Activated CD8-positive, alpha-beta memory T cell treated with anti-CD3 and anti-CD28 coated beads for 1 hour (primary cell): ENCODE results near the gene EFS.

Experiments used
- DNase-seq, 2 donors: peaks; one replicate each; pipeline ENCODE4 v3.0.0-alpha.2; 2020; ENCODE audit warnings: low read depth in 1 of 2; ENCODE audit errors: extremely low read depth in 1 of 2

The EFS gene

GRCh38 chr14:23379366-23380196 lies 14.6 kb upstream of the EFS start:
- DNase-seq, result peak; percentile 25 to 53

GRCh38 chr14:23378612-23379220 lies 13.7 kb upstream of the EFS start:
- DNase-seq, result no peak

- no peak for DNase-seq
These were observed 12.9 kb upstream of the EFS start for GRCh38 chr14:23377573-23378563.

- no peak for DNase-seq
These were observed 12.2 kb upstream of the EFS start for GRCh38 chr14:23377198-23377550.

- no peak for DNase-seq
These were observed 11.7 kb upstream of the EFS start, which contains the start of gene CMTM5 for GRCh38 chr14:23376482-23377197. TSS of gene CMTM5 (plus strand) at chr14:23377046. CDS start at chr14:23377252, 206 bp downstream.

GRCh38 chr14:23375527-23376251 lies 10.7 kb upstream of the EFS start:
- no peak for DNase-seq

- DNase-seq, result no peak
These were observed 8.1 kb upstream of the EFS start for GRCh38 chr14:23373041-23373440.

GRCh38 chr14:23372509-23372908 lies 7.5 kb upstream of the EFS start, which contains the start of gene IL25:
TSS of gene IL25 (plus strand) at chr14:23372809.
- no peak for DNase-seq

- no peak for DNase-seq
These were observed 6.9 kb upstream of the EFS start for GRCh38 chr14:23371865-23372264.

- DNase-seq, result no peak
These were observed 5.2 kb upstream of the EFS start for GRCh38 chr14:23370221-23370620.

GRCh38 chr14:23366426-23366921 lies 1.5 kb upstream of the EFS start:
- DNase-seq, result no peak

- DNase-seq, result no peak
These were observed 907 bp upstream of the EFS start for GRCh38 chr14:23365732-23366425.

- no peak for DNase-seq
These were observed 572 bp downstream of the EFS start for GRCh38 chr14:23364164-23365035.

- no peak for DNase-seq
These were observed 2.8 kb downstream of the EFS start for GRCh38 chr14:23362200-23362599.

- no peak for DNase-seq
These were observed 3.2 kb downstream of the EFS start for GRCh38 chr14:23361763-23362162.

GRCh38 chr14:23361320-23361719 lies 3.7 kb downstream of the EFS start:
- no peak for DNase-seq

GRCh38 chr14:23360496-23360895 lies 4.5 kb downstream of the EFS start:
- DNase-seq, result no peak
